ENCODE measurements around the gene PAOX.

Gene PAOX

GRCh38 chr10:133379152-133379800 lies at the start of gene PAOX:
Gene PAOX (plus strand): TSS chr10:133379262. CDS start chr10:133379317, 55 bp downstream.
- DNase-seq (ENCODE audit: low spot score): peak; percentile 81

DNA sequence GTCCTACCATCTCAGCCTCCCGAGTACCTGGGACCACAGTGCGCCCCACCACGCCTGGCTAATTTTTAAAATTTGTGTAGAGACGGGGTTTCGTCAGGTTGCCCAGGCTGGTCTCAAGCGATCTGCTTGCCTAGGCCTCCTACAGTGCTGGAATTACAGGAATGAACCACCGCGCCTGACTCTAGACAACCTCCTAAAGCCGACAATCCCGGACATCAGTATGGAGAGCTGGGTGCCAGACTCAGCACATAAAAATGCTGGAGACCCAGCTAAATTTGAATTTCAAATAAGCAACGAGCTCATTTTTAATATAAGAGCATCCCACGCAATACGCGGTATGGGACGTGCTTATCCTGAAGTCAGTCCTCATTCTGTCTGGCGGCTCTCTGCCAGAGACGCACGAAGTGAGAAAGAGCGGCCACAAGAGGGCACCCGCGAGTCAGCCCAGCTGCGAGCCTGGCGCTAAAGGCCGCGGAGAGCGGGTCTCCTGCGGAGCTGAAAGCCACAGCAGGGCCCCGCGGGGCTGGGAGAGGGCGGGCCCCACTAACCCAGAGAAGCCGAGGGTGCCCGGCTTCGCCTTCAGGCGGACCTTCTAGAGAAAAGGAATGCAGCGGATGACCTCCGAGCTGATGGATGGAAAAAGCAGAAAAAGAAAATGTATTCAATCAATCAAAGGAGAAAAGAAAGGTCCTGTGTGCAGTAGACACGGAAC lies 49.4 kb upstream of the PAOX start:
- DNase-seq (ENCODE audit: low spot score): peak; percentile 90

- DNase-seq (ENCODE audit: low spot score): no peak
These were observed 45.9 kb upstream of the PAOX start for GRCh38 chr10:133332936-133333699.

DNA sequence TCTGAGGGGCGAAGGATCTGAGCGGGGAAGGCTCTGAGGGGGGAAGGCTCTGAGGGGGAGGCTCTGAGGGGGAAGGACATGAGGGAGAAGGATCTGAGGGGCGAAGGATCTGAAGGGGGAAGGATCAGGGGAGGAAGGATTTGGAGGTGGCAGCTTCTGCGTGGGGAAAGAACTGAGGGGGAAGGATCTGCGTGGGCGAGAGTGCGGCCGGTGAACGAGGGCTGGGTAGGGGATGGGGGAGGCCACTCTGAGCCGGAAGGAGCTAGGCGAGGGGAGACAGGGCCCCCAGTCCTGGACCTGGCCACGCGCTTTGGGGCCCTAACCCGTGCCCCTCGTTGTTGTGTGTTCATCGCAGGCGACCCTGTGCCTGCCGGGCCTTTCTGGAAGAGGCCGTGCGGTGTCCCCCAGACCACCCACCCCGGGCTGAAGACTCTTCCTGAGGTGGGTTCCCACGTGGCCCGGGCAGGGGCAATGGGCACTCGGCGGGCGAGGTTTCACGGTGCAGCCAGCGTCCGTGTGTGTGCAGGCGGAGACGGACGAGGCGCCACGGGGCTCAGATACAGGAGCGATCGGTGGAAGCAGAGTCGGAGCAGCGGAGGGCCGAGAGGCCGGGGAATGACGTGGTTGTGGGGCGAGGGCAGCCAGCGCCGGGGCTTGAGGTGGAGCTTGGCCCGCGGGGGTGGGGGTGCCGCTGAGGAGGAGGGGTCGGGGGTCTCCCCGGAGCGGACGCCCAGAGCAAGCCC lies 44.4 kb upstream of the PAOX start:
- peak; percentile 68 for DNase-seq (ENCODE audit: low spot score)

- DNase-seq (ENCODE audit: low spot score): peak; percentile 79
These were observed 43.6 kb upstream of the PAOX start for GRCh38 chr10:133335246-133336117.

DNA sequence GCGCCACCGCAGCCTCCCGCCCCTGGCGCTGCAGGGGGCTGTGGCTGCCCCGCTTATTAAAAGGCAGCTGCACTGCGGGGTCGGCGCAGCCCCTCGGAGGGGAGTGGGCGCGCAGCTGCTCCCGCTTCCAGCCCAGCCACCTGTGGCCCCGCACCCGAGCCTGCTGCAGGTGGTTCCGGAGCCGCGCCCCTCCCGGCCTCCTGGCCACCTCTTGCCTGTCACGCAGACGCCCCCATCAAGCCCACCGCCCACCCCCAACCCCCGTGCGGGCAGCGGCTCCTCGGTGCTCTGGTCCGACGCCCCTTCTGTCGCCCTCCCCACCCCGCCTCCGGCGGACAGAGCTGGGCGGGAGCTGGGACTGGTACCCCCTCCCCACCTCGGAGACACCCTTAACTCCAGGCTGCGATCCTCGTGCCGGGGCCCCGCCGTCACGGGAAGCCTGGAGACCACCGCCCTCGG lies 42.9 kb upstream of the PAOX start:
- no peak for DNase-seq (ENCODE audit: low spot score)

- DNase-seq (ENCODE audit: low spot score): peak; percentile 72
These were observed 42.3 kb upstream of the PAOX start, which contains the start of gene CALY for GRCh38 chr10:133336577-133337369. Gene CALY (minus strand): TSS chr10:133336896. CDS start chr10:133328989, 7,907 bp downstream.

DNA sequence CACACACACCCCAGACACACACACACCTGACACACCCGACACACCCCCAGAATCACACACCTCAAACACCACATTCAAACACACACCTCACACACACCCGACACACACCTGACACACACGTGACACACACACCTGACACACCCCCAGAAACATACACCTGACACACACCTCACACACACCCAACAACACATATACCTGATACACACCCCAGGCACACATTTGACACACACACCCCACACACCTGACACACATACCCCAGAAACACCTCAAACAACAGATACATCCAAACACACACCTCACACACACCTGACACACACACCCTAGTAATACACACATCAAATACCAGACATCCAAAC lies 41.7 kb upstream of the PAOX start:
- DNase-seq (ENCODE audit: low spot score): no peak

GRCh38 chr10:133338080-133339071 lies 40.7 kb upstream of the PAOX start:
- DNase-seq (ENCODE audit: low spot score): no peak

DNA sequence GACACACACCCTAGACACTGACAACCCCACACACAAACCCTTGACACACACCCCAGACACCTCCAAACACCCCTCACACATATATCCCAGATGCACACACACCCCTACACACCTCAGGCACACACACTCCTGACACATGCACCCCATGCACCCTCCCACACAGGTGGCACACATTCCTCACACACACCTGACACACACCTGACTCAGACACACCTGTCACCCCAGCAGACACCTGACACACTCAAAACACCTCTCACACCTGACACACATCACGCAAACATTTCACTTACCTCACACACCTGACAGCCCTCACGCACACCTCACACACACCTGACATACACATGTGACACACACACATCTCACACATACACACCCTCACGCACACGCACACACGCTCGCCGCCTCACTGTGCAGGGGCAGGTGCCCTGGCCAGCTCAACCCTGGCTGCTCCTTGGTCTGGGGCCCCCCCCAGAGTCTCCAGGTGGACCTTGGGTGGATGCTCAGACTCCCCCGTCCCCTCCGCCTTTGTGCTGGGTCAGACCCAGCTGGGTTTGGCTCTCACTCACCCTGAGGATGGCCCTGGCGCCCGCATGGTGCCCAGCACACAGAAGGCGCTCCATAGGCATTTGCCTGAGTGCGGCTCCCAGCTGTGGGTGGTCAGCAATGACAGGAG lies 39.2 kb upstream of the PAOX start:
- DNase-seq (ENCODE audit: low spot score): no peak

- no peak for DNase-seq (ENCODE audit: low spot score)
These were observed 37.1 kb upstream of the PAOX start for GRCh38 chr10:133341983-133342382.

DNA sequence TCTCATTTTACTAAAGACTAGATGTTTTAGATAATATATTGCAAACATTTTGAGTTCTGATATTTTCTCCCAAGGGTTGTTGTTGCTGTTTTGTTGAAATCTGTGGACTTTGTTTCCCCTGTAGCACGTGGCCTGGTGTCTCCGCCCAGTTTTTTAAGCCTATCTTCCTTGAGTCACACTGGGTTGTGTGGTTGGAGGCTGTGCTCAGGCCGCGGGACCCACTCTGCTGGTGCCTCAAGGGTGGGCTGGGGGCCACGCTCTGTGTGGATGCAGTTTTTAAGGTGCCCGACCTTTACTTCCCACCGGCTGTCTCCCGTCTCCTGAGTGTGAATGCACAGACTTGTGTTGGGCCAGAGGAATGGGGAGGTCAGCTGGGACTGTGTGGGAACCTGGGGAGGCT lies 36.1 kb upstream of the PAOX start:
- DNase-seq (ENCODE audit: low spot score): no peak

DNA sequence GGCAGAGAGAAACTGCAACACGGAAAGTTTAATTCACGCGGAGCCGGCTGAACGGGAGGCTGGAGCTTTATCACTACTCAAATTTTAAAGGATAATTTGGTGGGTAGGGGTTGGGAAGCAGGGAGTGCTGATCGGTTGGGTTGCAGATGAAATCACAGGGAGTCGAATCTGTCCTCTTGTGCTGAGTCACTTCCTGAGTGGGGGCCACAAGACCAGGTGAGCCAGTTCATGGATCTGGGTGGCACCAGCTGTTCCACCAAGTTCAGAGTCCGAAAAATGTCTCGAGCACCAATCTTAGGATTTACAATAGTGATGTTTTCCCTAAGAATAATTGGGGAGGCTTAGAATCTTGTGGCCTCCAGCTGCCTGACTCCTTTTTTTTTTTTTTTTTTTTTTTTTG lies 35.5 kb upstream of the PAOX start:
- no peak for DNase-seq (ENCODE audit: low spot score)

- DNase-seq (ENCODE audit: low spot score): no peak
These were observed 34.8 kb upstream of the PAOX start for GRCh38 chr10:133344236-133344635.

- DNase-seq (ENCODE audit: low spot score): no peak
These were observed 32.6 kb upstream of the PAOX start for GRCh38 chr10:133346413-133346812.

GRCh38 chr10:133347710-133348517 lies 31.1 kb upstream of the PAOX start:
- DNase-seq (ENCODE audit: low spot score): no peak

GRCh38 chr10:133349160-133349568 lies 29.9 kb upstream of the PAOX start:
- DNase-seq (ENCODE audit: low spot score): no peak

- DNase-seq (ENCODE audit: low spot score): no peak
These were observed 29.5 kb upstream of the PAOX start for GRCh38 chr10:133349577-133350011.

Data from ecto neural progenitor cell (in vitro differentiated cells).